HG02763 (cell line): ENCODE data around the gene SLC9A7.
"Not testable (repeated sequence)": the region's sequence is repeated elsewhere in the genome, so short reads cannot be mapped to it uniquely, and the experiment has no call there.

Experiments
- ATAC-seq: cut with Tn5 transposase; IDR thresholded peaks from one replicate; pipeline ENCODE4 v1.9.1; 2021; ENCODE audit warnings: mild to moderate bottlenecking, moderate library complexity; ENCODE audit not compliant: unreplicated experiment

Gene SLC9A7

DNA sequence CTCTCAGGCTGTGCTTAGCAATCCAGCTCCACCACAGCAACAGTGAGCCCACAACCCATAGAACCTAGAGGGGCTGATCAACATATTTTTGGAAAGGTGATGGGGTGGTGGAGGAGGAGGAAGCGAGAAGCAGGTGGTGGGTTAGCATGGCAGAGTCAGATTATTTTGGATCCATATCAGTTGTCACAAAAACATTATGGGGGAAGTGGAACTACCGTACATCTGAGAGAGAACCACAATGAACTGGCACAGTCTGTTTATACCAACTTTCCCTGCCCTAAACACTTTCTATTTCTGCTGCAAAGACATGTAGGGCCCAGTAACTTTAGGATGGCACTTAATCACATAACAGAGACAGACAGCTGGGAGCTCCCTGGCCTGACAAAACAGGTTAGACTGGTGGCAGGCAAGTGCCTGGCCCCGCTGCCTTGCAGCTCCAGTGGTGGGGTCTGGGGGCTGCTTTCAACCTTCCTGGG lies 4.3 kb downstream of the SLC9A7 start:
- no peak for ATAC-seq

- ATAC-seq = no peak
Measured at GRCh38 chrX:46754036-46754435, 4.9 kb downstream of the SLC9A7 start.

DNA sequence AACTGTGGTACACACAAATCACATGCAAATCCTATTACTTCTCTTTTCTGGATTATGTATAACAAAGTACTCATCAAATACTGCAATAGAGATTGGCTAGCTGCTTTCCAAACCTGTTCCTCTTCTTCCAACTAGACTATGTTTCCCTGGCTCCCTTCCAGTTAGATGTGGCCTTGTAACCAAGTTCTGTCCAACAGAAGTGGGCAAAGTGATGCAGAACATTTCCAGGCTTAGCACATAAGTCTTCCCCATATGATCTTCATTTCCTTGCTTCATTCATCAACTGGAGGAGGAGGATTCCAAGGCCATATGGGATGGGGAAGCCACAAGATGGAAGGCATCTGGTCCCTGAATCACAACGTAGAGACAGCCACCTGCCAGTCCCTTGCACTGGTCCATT lies 8.0 kb downstream of the SLC9A7 start:
- ATAC-seq = no peak

- no peak for ATAC-seq
Measured at GRCh38 chrX:46744009-46744408, 14.9 kb downstream of the SLC9A7 start.

- ATAC-seq = no peak
Measured at GRCh38 chrX:46743046-46743445, 15.9 kb downstream of the SLC9A7 start.

DNA sequence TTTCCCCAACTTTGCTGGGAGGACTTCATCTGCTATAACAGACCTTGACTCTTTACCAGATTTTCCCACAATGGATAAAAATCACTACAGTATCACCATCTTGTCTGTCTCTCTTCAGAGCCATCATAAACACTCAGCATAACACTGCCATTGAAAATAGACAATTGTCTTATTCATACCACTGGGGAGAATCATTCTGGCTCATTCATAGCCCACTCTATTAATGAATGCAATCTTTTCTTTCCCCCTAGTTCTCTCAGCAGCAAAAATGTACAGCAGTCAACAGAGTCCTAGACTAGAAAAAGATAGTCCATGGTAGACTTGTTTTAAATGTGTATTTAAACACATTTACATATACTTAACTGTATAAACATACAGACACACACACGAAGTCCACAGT lies 19.2 kb downstream of the SLC9A7 start:
- no peak for ATAC-seq

DNA sequence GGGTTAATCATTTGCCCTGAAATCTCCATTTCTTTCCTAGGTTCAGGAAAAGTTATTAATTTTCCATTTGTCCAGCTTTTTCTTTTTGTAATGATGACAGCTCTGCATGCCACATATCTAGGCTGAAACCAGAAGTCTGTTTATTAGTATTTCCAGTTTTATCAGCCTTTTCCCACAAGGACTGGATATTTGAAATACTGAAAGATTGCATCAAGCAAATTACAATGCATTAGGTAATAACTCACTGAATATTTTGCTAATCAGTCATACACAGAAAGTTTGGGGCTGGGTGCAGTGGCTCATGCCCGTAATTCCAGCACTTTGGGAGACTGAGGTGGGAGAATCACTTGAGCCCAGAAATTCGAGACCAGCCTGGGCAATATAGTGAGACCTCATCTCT lies 21.5 kb downstream of the SLC9A7 start:
- no peak for ATAC-seq

DNA sequence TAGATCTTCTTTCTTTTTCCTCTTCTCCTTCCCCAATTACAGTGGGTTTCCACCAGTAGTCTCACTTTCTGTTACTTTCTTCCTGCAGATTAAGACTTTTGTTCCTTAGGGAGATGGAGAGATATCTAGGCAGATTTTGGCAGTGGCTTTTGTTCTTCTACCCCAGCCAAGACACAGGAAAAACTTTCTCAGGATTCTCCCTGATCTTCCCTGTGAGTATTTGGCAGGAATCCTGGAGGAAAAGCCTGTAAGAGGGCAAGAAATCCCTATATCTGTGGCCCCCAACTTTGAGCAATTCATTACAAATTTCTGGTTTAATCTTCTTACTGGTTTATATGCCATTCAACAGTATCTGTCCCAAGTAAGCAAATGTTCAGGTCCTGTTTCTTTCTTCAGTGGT lies 21.9 kb downstream of the SLC9A7 start:
- ATAC-seq = no peak

GRCh38 chrX:46735622-46736021 lies 23.3 kb downstream of the SLC9A7 start:
- ATAC-seq = no peak

GRCh38 chrX:46733226-46733625 lies 25.7 kb downstream of the SLC9A7 start:
- no peak for ATAC-seq

DNA sequence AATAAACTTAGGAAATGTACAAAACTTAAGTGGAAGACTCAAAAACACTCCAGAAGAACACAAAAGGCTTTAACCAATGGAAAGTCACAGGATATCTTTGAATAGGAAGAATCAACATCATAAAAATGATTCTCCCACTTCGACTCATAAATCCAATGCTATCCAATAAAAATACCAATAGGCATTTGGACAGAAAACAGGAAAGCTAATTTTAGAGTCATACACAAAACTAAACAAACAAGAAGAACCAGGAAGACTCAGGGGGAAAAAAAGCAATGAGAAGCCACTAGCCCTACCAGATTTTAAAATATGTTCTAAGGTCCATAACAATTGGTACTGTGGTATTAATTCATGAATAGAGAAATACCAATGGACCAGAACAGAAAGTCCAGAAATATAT lies 28.2 kb downstream of the SLC9A7 start:
- no peak for ATAC-seq

DNA sequence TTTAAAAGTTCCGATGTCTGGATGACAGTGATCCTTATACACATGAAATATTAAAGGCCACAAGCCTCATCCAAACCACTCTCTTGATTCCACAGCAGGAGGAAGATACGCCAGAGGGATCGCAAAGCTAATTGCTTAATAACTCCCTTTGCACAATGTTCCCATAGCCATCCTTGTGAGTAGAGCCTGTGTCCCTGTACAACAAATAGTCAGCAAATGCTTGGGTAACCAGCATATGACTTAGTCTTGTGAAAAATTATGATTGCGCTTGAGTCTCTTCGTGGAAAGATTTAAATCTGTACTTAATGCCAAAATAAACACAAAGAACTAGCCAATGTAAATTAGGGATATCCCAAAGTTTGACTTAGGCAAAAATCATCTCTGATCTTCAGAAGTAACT lies 31.5 kb downstream of the SLC9A7 start:
- no peak for ATAC-seq

- ATAC-seq = not testable (repeated sequence)
Measured at GRCh38 chrX:46723569-46723927, 35.4 kb downstream of the SLC9A7 start.

GRCh38 chrX:46722742-46723568 lies 36.0 kb downstream of the SLC9A7 start:
- no peak for ATAC-seq

GRCh38 chrX:46716796-46717195 lies 42.1 kb downstream of the SLC9A7 start:
- no peak for ATAC-seq

DNA sequence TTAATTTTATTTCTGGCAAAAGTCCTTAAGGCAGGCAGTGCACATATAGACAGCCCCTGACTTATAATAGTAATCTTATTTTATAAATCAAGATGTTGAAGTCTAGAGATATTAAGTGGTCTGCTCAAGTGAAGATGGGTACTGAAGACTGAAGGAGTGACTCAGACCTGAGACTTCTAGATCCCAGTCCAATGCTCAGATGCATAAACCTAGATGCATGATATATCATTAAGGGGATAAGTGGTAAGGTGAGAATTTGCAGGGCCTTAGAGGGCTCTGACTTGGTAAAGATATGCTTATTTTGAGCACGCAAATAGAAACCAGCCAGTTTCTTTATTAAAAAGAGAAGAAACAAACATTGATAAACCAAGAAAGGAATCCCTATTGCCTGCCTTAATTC lies 42.9 kb downstream of the SLC9A7 start:
- ATAC-seq = no peak

DNA sequence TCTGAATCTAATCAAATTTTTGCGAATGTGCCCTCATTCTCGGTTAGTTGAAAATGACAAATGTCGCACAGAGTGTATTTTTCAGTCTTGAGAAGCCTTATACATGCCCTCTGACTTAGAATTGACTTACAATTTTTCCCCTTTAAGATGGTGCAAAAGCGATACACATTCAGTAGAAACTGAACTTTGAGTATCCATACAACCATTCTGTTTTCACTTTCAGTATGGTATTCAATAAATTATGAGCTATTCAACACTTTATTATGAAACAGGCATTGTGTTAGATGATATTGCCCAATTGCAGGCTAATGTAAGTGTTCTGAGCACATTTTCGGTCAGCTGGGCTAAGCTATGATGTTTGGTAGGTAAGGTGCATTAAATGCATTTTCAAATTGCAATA lies 43.4 kb downstream of the SLC9A7 start:
- no peak for ATAC-seq

- peak; percentile 58 for ATAC-seq
Measured at GRCh38 chrX:46713672-46714490, 45.0 kb downstream of the SLC9A7 start.

GRCh38 chrX:46712764-46713163 lies 46.2 kb downstream of the SLC9A7 start:
- no peak for ATAC-seq

DNA sequence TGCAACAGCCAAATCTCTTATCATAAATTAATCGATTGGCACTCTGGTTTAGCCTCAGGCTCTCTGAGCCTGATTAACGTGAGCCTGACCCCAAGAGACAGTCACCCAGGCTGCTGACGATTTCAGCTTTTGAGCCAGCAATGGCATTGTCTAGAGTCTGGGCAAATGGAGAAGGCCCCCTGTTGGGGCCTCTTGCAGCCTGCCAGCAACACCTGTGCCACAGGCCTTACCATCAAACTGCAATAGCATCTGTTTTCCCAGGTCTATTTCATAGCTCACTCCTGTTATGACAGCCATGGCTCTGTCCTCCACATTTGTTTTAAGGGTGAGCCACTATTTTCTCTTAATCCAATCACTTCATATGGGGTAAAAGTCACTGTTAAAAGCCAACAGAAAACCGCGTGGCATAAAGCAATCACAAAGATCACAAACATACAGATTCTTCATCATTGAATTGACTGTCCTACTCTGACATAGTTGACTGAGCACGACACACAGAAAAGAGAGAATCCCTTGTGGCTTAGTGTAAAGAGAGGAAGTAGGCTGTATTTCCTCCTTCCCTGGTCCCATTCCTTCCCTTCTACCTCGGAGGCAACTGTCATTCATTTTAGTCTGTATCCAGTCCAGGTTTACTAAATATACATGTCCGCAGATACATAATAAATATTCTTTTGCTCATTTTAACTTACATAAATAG lies 47.8 kb downstream of the SLC9A7 start:
- no peak for ATAC-seq

DNA sequence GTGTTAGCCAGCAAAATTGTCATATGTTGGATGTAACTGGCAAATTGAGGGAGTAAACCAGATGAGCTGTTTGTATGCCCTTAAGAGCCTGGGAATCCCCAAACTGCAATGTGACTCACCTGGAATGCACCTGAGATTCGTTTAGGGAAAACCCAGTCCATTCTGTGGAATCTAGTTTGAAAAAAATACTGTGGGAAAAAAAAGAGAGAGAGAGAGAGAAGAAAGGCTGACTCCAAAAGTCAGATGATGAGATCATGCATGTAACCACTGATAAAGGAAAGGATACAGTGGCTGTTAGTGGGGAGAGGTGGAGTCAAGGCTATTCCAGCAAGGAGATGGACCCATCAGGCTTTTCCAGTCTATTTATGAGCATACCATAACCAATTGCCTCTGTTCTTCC lies 48.5 kb downstream of the SLC9A7 start:
- no peak for ATAC-seq
